DMS 273 (cell line): ENCODE measurements around the gene HTT.
A peak's percentile ranks its signal among the peaks of the same experiment; 100 is the strongest.

Experiments used
- DNase-seq: peaks from one replicate; lab custom pipeline; 2025; ENCODE audit not compliant: unreplicated experiment; lab: John Stamatoyannopoulos, UW

HTT gene

GRCh38 chr4:3217266-3217665 is 142.8 kb downstream of the HTT start:
- no peak for DNase-seq

- no peak for DNase-seq
These were observed 143.3 kb downstream of the HTT start for GRCh38 chr4:3217771-3218170.

- no peak for DNase-seq
These were observed 144.6 kb downstream of the HTT start for GRCh38 chr4:3218824-3219760.

DNA sequence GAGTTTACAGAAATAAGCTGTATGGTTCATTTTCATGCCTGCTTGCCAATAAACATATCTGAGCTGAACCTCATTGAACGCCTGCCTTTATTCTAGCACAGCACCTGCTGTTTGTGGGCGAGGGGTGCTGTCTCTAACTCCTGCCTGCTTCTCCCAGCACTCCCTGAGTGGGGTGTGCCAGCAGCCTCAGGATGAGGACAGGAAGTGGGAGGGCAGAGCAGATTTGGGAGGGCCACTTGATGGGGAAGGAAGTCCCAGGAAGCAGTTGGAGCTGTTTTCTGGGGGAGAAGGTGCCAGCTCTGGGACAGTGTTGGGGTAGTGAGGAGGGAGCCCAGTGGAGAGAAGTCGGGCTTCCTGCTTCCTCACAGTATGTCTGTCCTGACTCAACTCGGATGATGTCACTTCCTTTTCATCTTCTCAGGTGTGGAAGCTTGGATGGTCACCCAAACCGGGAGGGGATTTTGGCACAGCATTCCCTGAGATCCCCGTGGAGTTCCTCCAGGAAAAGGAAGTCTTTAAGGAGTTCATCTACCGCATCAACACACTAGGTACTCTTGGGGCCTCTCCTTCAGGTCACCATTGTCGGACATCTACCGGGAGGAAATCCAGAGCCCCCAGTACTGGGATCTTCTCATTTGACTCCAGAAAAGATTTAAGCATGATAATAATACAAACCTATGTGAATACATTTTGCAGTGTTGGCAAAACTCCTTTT is 145.4 kb downstream of the HTT start:
- DNase-seq = no peak

- DNase-seq = peak; percentile 84
These were observed 146.1 kb downstream of the HTT start for GRCh38 chr4:3220476-3221183.

GRCh38 chr4:3221184-3221494 is 146.7 kb downstream of the HTT start:
- DNase-seq = no peak

DNA sequence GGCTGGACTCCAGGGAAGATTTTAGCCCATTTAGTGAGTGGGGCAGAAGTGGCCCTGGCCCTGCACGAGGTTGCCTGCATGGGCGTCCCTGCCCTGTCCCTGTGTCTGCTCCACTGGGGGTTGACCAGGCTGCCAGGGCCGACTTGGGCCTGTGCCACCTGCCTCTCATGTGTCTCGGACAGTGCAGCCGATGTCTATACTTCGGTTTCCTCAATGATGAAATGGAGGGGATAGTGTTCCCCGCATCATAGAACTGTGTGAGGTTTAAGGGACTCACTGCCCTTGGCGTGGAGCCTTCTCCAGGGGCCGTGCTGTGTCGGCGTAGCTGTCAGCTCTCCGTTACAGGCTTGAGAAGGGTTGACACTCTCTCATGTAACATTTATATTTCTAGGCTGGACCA is 147.5 kb downstream of the HTT start:
- DNase-seq = no peak

- DNase-seq = no peak
These were observed 148.9 kb downstream of the HTT start for GRCh38 chr4:3223346-3223745.

- no peak for DNase-seq
These were observed 149.7 kb downstream of the HTT start for GRCh38 chr4:3223956-3224748.

DNA sequence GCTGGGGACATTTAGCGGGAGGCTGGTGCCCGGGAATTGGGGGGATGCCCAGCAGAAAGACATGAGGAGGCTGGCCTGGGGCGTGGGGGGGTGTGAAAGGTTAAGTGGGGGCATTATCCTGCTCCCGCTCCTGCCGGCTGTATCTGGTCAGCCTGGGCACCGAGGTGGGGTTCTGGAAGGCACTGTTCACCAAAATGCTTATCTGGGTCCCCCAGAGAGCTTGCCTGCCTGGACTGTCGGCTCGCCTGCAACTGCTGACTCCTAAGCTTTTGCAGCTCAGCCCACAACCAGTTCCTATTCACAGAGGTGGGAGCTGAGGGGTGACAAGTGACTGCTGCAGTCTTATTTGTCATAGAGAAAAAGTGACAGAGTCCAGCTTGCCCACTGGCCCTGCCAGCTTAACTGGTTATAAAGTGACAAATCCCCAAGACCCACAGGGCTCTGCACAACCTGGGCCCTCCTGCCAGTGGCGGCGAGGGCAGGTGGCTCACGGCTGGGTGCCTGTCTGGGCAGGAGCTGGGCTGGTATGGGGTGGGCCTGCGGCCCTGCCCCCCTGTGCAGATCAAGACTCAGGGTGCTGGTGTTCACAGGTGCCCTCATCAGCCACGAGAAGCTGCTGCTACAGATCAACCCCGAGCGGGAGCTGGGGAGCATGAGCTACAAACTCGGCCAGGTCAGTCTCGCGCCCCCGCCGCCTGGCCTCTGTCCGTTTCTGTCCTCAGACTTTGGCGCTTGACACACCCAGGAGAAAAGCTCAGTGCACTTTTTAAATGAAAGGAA is 150.8 kb downstream of the HTT start:
- no peak for DNase-seq

DNA sequence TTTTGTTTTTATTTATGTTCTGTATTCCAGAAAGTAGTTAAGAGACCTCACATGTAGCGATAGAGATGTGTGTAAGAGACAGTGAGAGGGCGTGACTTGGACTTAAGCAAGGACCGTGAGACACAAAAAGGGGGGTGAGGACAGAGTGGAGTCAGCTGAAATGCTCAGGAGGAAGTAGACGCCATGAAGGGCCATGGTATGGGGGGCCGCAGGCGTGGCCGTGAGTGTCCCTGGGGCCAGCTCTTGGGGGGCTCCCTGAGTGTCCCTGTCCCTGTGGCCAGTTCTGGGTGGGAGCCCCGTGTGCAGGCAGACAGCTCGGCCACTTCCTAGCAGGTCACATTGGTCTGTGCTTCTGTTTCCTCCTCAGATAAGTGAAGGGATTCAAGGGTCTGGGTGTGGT is 151.5 kb downstream of the HTT start:
- DNase-seq = no peak

- no peak for DNase-seq
These were observed 152.0 kb downstream of the HTT start for GRCh38 chr4:3226467-3226866.

DNA sequence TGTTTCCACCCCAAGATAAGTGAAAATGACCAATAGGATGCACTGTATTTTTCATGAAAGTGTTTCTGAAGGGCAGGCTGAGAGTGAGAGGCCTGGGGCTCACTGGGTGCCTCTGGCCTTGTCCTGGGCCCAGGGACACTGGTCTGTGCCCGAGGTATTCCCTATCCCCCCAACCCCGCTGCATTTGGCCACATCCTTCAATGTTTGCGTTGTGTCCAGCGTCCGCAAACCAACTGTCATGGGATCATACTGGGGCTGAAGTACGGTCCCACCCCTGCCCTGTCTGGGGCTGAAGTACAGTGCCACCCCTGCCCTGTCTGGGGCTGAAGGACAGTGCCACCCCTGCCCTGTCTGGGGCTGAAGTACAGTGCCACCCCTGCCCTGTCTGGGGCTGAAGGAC is 152.5 kb downstream of the HTT start:
- no peak for DNase-seq

GRCh38 chr4:3227878-3228675 is 153.6 kb downstream of the HTT start:
- DNase-seq = no peak

DNA sequence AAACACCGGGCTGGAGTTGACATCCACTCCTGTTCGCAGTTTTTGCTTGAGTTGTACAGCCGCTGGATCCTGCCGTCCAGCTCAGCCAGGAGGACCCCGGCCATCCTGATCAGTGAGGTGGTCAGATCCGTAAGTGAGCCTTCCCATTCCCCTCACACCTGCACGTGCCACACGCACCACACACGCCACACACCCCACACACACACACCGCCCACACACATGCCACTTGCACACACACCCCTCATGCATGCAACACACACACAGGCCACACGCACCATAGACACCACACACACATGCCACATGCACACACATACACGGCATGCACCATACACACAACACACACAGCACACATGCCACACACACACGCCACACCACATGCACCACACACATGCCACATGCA is 154.4 kb downstream of the HTT start:
- DNase-seq = no peak

- no peak for DNase-seq
These were observed 154.8 kb downstream of the HTT start for GRCh38 chr4:3229328-3229727.

DNA sequence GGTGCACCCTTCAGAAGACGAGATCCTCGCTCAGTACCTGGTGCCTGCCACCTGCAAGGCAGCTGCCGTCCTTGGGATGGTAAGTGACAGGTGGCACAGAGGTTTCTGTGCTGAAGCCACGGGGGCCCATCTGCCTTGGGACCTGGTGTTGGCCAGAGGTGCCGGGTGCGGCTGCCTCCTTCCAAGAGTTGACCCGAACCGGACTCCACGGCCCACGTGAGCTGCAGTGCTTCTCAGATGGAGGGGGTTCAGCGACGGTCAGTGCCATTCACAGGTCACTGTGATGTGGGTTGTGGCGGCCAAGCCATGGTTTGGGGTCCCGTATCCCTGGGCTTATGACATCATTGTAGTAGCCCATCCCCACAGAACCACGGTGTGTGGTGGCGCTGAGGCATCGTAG is 155.5 kb downstream of the HTT start:
- DNase-seq = no peak

DNA sequence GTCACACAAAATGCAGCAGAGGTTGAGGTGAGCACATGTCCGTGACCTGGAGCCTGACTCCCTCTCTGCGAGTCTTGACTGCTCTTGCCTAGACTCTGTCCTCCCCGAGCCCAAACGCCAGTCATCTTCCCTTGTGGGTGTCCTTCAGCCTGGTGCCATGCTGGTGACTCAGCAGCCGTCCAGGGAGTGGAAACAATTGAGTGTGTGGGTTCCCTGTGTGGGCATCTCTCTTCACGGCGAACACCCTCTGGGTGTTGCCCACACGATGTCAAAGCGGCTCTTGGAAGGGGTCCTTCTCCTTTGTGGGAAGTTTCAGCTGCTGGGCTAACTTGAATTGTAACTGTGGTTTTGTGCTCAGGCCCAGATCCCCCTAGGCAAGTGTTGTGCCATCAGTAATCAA is 157.0 kb downstream of the HTT start:
- DNase-seq = no peak

DNA sequence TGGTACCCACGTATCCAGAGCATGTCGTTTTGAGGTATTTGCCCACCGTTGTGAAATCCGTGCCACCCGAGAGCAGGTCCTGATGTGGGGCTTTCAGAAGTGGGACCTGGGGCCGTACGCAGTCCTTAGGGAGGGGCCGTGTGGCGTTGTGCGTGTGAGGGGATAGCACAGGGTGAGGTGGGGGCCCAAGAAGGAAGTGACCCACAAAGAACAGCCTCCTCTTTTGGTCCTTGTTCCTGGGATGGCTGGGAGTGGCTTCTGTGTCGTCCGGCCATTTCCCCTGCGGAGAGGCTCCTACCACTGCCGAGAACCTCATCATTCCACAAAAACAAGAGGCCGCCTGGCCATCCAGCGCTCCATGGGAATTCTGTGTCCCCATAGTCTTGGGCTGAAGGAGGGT is 157.5 kb downstream of the HTT start:
- DNase-seq = no peak

GRCh38 chr4:3232871-3233271 is 158.4 kb downstream of the HTT start:
- DNase-seq = no peak
